ENCODE measurements around the gene CGB3. TPM values are rescaled to one million over a fixed set of nuclear protein-coding genes. Genes with fewer than 3 reads are reported as not detected.

CGB3 gene
- total RNA-seq, 1 experiment from 2014 or later: not detected

GRCh38 chr19:49010453-49010852 is 13.7 kb downstream of the CGB3 start (continued):
- TF ChIP-seq CTCF (IDR thresholded peaks at IDR 0.05 in 2 of 3, conservative IDR thresholded peaks at IDR 0.05 in 1 of 3; ENCODE audit: borderline replicate concordance in 1 of 3, insufficient read depth in 1 of 3, low read depth in 2 of 3, low read length in 2 of 3) (no peak), SP1 (IDR thresholded peaks at IDR 0.05; ENCODE audit: low read depth) (no peak), EZH2phosphoT487 (IDR thresholded peaks at IDR 0.05; ENCODE audit: borderline replicate concordance) (no peak), MAX (IDR thresholded peaks at IDR 0.05) (no peak)

GRCh38 chr19:49009828-49010227 is 14.3 kb downstream of the CGB3 start:
- Histone ChIP-seq H2AFZ (ENCODE audit: low read depth, low read length, poor library complexity, severe bottlenecking) (no peak overlapping the region), H3K27me3 (ENCODE audit: insufficient read depth, low read length) (no peaks in the 10 kb centered on the region), H3K9me3 (ENCODE audit: control insufficient read depth in 1 of 2, insufficient read depth in 1 of 2, low read depth in 1 of 2, low read length in 2 of 2) (no peaks in the 10 kb centered on the region), H3K27ac (ENCODE audit: low read depth, low read length) (no peak overlapping the region), H3K9ac (ENCODE audit: low read length) (no peak overlapping the region), H3K4me2 (ENCODE audit: low read length) (no peak overlapping the region), H3K36me3 (ENCODE audit: control insufficient read depth in 1 of 2, insufficient read depth in 2 of 2, low read length in 2 of 2) (peaks cover 50 to 62% of the 10 kb centered on the region in 2 experiments), H3K4me1 (ENCODE audit: control insufficient read depth in 1 of 2, insufficient read depth in 2 of 2, low read length in 2 of 2) (no peaks in the 10 kb centered on the region), H4K20me1 (ENCODE audit: insufficient read depth) (no peaks in the 10 kb centered on the region), H3K4me3 (replicated peaks in 1 of 2; ENCODE audit: low read depth in 1 of 2, low read length in 2 of 2) (no peak overlapping the region), H3K9me2 (ENCODE audit: insufficient read depth) (no peaks in the 10 kb centered on the region), H3K79me2 (ENCODE audit: insufficient read depth, low read length) (no peaks in the 10 kb centered on the region)
- BruUV-seq (replicated peaks): no TSS peak
- intact Hi-C loops (cut with micrococcal nuclease): no loop called here
- ChIA-PET RAD21 (ENCODE audit: low non-redundant PET in 1 of 2, low total read pairs in 2 of 2, uncharacterized antibody in 2 of 2, unreplicated experiment in 2 of 2) (no interaction called here), POLR2A (interaction anchor here (1.5 kb wide), 1 partner anchor 16 kb away, joined by 6 read pairs; the partner anchor contains the start of genes GYS1 and RUVBL2), CTCF (interaction anchor here (3.3 kb wide), 1 partner anchor 10 kb away, joined by 19 read pairs; no protein-coding TSS in a partner anchor)
- DNase-seq (ENCODE audit: low read depth, low spot score): no peak
- no peak for TF ChIP-seq CTCF (IDR thresholded peaks at IDR 0.05 in 2 of 3, conservative IDR thresholded peaks at IDR 0.05 in 1 of 3; ENCODE audit: borderline replicate concordance in 1 of 3, insufficient read depth in 1 of 3, low read depth in 2 of 3, low read length in 2 of 3)
- no peak for TF ChIP-seq CBX3 (IDR thresholded peaks at IDR 0.05; ENCODE audit: low read depth)
- no peak for TF ChIP-seq SP1 (IDR thresholded peaks at IDR 0.05; ENCODE audit: low read depth)
- no peak for TF ChIP-seq YY1 (IDR thresholded peaks at IDR 0.05; ENCODE audit: extremely low read depth, insufficient replicate concordance, low read depth, low read length)
- no peak for TF ChIP-seq ZNF274 (IDR thresholded peaks at IDR 0.05; ENCODE audit: low read depth, low read length)
- TF ChIP-seq EZH2phosphoT487 (IDR thresholded peaks at IDR 0.05; ENCODE audit: borderline replicate concordance): no peak
- no peak for TF ChIP-seq SRF (IDR thresholded peaks at IDR 0.05; ENCODE audit: low read depth)
- TF ChIP-seq RAD21 (IDR thresholded peaks at IDR 0.05; ENCODE audit: low read depth): no peak
- TF ChIP-seq EGR1 (IDR thresholded peaks at IDR 0.05; ENCODE audit: low read depth): no peak
- no peak for TF ChIP-seq POLR2A (IDR thresholded peaks at IDR 0.05; ENCODE audit: borderline replicate concordance, extremely low read depth, insufficient read depth, insufficient read length)
- ATAC-seq: no peak

Data from HCT116 (cell line).